ENCODE measurements around the gene MYLK. TPM values are rescaled to one million over a fixed set of nuclear protein-coding genes. Genes with fewer than 3 reads are reported as not detected.

The MYLK gene
- total RNA-seq, 1 donor from 2014 or later, result 196 TPM

DNA sequence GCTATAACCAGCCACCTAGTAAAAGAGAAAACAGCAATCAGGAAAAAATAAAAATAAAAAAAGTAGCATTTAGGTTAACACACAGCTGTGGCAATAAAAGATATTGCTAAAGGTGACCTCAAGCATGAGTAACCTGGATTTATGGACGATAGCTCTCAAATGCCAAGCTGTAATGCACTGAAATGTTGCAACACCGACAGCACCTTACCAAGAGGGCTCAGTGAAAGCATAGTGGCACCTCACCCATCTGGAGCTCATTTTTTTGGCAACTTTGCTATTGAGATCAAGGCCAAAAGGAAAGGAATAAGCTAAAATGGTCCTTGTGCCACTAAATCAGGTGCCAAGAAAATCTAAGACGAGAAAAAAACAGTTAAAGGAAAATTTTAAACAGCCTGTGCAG, 301.8 kb downstream of the MYLK start:
- no peaks in the 10 kb centered on the region for H3K27me3 ChIP-seq
- H3K4me1 ChIP-seq, result peaks cover 4 to 14% of the 10 kb centered on the region in 2 donors
- TF ChIP-seq CTCF (IDR thresholded peaks at IDR 0.05), result no peak
- H3K9me3 ChIP-seq, result no peaks in the 10 kb centered on the region
- no peak overlapping the region for H3K27ac ChIP-seq
- no peak overlapping the region for H3K4me3 ChIP-seq
- intact Hi-C loops (cut with DNase I), result no loop called here
- H3K36me3 ChIP-seq, result peaks cover 0 to 3% of the 10 kb centered on the region in 2 donors
- no peak for DNase-seq (ENCODE audit: low spot score in 2 of 2)

DNA sequence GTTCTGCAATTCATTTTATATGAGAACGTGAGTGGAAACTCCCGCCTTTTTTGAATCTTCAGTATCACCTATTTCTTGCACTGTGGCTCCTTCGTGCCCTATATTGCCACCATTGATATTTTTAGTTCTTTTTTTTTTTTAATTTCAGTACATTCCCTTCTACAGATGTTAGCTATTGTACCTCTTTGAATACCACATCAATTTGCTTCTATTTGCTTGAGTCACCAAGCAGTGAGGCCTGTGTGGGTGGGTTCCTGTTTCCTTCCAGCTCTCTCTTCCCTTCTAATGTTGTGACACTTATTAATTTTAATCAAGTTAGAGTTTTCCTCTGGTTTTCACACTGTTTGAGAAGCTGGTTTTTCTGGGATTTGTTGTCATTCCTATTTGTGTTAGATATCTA, 308.0 kb downstream of the MYLK start:
- Histone ChIP-seq H3K9me3 (no peaks in the 10 kb centered on the region), H3K27me3 (no peaks in the 10 kb centered on the region), H3K4me1 (no peaks in the 10 kb centered on the region), H3K4me3 (no peak overlapping the region), H3K36me3 (peaks cover 0 to 3% of the 10 kb centered on the region in 2 donors), H3K27ac (no peak overlapping the region)
- intact Hi-C loops (cut with DNase I), result no loop called here
- DNase-seq (ENCODE audit: low spot score in 2 of 2), result no peak
- TF ChIP-seq CTCF (IDR thresholded peaks at IDR 0.05), result no peak

- intact Hi-C loops (cut with DNase I), result no loop called here
- Histone ChIP-seq H3K36me3 (no peaks in the 10 kb centered on the region), H3K27ac (no peak overlapping the region), H3K4me1 (no peaks in the 10 kb centered on the region), H3K27me3 (no peaks in the 10 kb centered on the region), H3K9me3 (no peaks in the 10 kb centered on the region), H3K4me3 (no peak overlapping the region)
- no peak for TF ChIP-seq CTCF (IDR thresholded peaks at IDR 0.05)
- no peak for DNase-seq (ENCODE audit: low spot score in 2 of 2)
These were observed 312.2 kb downstream of the MYLK start for GRCh38 chr3:123571973-123572365.

DNA sequence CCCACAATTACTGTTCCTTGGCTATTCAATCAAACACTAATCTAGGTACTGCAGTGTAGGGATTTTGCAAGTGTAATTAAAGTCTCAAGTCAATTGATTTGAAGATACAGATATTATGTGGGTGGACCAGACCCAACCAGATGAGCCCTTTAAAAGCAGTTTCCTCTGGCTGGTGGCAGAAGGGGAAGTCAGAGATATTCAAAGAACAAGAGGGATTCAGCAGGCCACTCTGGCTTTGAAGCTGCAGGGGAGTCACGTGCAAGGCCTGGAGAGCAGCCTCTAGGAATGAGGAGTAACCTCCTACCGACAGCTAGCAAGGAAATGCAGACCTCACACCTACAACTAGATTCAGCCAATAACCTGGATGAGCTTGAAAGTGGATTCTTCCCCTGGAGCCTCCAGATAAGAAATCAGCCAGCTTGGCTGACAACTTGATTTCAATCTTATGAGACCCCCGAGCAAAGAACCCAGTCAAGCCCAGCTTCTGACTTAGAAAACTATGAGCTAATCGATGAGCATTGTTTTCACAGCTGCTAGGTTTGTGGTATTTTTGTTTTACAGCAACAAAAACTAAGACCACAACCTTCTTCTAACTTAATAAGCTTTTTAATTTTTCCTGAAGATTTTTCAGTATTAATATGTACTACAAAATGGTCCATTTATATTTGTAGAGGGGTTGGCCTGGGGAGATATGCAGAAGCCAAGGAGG, 312.7 kb downstream of the MYLK start:
- DNase-seq (ENCODE audit: low spot score in 2 of 2), result no peak
- H3K27me3 ChIP-seq, result no peaks in the 10 kb centered on the region
- H3K9me3 ChIP-seq, result no peaks in the 10 kb centered on the region
- no peak overlapping the region for H3K27ac ChIP-seq
- no peak for TF ChIP-seq CTCF (IDR thresholded peaks at IDR 0.05)
- intact Hi-C loops (cut with DNase I), result no loop called here
- H3K36me3 ChIP-seq, result no peaks in the 10 kb centered on the region
- no peaks in the 10 kb centered on the region for H3K4me1 ChIP-seq
- H3K4me3 ChIP-seq, result no peak overlapping the region

- intact Hi-C loops (cut with DNase I), result no loop called here
- H3K27ac ChIP-seq, result no peak overlapping the region
These were observed 315.3 kb downstream of the MYLK start for GRCh38 chr3:123568875-123569274.

More at GRCh38 chr3:123568875-123569274, 315.3 kb downstream of the MYLK start:
- Histone ChIP-seq H3K4me1 (no peaks in the 10 kb centered on the region), H3K36me3 (no peaks in the 10 kb centered on the region), H3K27me3 (no peaks in the 10 kb centered on the region), H3K9me3 (no peaks in the 10 kb centered on the region), H3K4me3 (no peak overlapping the region)
- DNase-seq (ENCODE audit: low spot score in 2 of 2), result no peak
- TF ChIP-seq CTCF (IDR thresholded peaks at IDR 0.05), result no peak

Data from ascending aorta (tissue), 2 donors.